ENCODE results near the gene KDF1.

DNA sequence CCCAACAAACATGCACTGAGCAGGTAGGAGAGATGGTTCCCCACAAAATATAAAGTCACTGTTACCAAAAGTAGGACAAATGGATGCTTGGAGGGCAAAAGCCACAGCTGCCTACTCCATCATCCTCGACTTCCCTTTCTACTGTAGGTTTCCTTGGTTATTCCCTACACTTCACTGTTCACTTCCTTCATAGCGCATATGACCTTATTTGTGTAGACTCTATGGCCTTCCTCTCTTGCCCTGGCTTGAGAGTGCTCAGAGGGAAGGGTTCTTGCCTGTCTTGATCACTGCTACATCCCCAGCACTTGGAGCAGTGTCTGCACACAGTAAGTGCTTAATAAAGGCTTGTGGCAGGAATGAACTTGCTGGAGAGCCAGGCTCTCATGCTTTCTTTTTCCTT, 18.6 kb upstream of the KDF1 start:
- no peak for TF ChIP-seq SP1 (IDR thresholded peaks at IDR 0.05)
- TF ChIP-seq YY1 (IDR thresholded peaks at IDR 0.05) = no peak
- TF ChIP-seq, protein P1, sequence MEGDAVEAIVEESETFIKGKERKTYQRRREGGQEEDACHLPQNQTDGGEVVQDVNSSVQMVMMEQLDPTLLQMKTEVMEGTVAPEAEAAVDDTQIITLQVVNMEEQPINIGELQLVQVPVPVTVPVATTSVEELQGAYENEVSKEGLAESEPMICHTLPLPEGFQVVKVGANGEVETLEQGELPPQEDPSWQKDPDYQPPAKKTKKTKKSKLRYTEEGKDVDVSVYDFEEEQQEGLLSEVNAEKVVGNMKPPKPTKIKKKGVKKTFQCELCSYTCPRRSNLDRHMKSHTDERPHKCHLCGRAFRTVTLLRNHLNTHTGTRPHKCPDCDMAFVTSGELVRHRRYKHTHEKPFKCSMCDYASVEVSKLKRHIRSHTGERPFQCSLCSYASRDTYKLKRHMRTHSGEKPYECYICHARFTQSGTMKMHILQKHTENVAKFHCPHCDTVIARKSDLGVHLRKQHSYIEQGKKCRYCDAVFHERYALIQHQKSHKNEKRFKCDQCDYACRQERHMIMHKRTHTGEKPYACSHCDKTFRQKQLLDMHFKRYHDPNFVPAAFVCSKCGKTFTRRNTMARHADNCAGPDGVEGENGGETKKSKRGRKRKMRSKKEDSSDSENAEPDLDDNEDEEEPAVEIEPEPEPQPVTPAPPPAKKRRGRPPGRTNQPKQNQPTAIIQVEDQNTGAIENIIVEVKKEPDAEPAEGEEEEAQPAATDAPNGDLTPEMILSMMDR (IDR thresholded peaks at IDR 0.05; ENCODE audit: low read depth, low read length, missing input control) = no peak
- no peak for TF ChIP-seq JUND (IDR thresholded peaks at IDR 0.05)
- TF ChIP-seq NR2F2 (IDR thresholded peaks at IDR 0.05) = no peak
- TF ChIP-seq, protein P2, sequence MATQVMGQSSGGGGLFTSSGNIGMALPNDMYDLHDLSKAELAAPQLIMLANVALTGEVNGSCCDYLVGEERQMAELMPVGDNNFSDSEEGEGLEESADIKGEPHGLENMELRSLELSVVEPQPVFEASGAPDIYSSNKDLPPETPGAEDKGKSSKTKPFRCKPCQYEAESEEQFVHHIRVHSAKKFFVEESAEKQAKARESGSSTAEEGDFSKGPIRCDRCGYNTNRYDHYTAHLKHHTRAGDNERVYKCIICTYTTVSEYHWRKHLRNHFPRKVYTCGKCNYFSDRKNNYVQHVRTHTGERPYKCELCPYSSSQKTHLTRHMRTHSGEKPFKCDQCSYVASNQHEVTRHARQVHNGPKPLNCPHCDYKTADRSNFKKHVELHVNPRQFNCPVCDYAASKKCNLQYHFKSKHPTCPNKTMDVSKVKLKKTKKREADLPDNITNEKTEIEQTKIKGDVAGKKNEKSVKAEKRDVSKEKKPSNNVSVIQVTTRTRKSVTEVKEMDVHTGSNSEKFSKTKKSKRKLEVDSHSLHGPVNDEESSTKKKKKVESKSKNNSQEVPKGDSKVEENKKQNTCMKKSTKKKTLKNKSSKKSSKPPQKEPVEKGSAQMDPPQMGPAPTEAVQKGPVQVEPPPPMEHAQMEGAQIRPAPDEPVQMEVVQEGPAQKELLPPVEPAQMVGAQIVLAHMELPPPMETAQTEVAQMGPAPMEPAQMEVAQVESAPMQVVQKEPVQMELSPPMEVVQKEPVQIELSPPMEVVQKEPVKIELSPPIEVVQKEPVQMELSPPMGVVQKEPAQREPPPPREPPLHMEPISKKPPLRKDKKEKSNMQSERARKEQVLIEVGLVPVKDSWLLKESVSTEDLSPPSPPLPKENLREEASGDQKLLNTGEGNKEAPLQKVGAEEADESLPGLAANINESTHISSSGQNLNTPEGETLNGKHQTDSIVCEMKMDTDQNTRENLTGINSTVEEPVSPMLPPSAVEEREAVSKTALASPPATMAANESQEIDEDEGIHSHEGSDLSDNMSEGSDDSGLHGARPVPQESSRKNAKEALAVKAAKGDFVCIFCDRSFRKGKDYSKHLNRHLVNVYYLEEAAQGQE (IDR thresholded peaks at IDR 0.05) = no peak
- TF ChIP-seq RXRA (IDR thresholded peaks at IDR 0.05) = no peak
- no peak for TF ChIP-seq TAF1 (conservative IDR thresholded peaks at IDR 0.05)
